HEK293 (cell line): ENCODE data around the gene ARID3B.

Experiments
- EGR2 ChIP-seq: fragments of 450-650 bp; formaldehyde crosslinking; IDR thresholded peaks from 2 replicates; pipeline ENCODE4 v1.5.1; 2016; ENCODE audit warnings: low read depth, missing biosample characterization, missing genetic modification characterization
- GFI1B ChIP-seq: fragments of 450-650 bp; formaldehyde crosslinking; IDR thresholded peaks from 2 replicates; pipeline ENCODE4 v1.5.1; 2016; ENCODE audit warnings: missing biosample characterization, missing genetic modification characterization
- GLI2 ChIP-seq: fragments of 450-650 bp; formaldehyde crosslinking; IDR thresholded peaks from 2 replicates; pipeline ENCODE4; 2017; ENCODE audit warnings: missing biosample characterization, missing genetic modification characterization, low read depth, borderline replicate concordance
- HIC1 ChIP-seq: fragments of 450-650 bp; formaldehyde crosslinking; IDR thresholded peaks from 2 replicates; pipeline ENCODE4 v1.5.1; 2016; ENCODE audit warnings: missing biosample characterization, missing genetic modification characterization
- KLF16 ChIP-seq: fragments of 450-650 bp; formaldehyde crosslinking; IDR thresholded peaks from 2 replicates; pipeline ENCODE4 v1.5.1; 2017; ENCODE audit warnings: missing biosample characterization, missing genetic modification characterization
- KLF8 ChIP-seq: fragments of 450-650 bp; formaldehyde crosslinking; IDR thresholded peaks from 2 replicates; pipeline ENCODE4 v1.5.1; 2016; ENCODE audit warnings: missing biosample characterization, missing genetic modification characterization
- MEIS1 ChIP-seq: sonication (generic); formaldehyde crosslinking; IDR thresholded peaks from 2 replicates; pipeline ENCODE4 v1.8.1; 2022; ENCODE audit warnings: missing genetic modification reagents, mild to moderate bottlenecking, borderline replicate concordance
- OSR2 ChIP-seq: fragments of 450-650 bp; formaldehyde crosslinking; IDR thresholded peaks from 2 replicates; pipeline ENCODE4 v1.5.1; 2016; ENCODE audit warnings: missing biosample characterization, missing genetic modification characterization
- OVOL3 ChIP-seq: fragments of 450-650 bp; formaldehyde crosslinking; IDR thresholded peaks from 2 replicates; pipeline ENCODE4 v1.5.1; 2016; ENCODE audit warnings: missing biosample characterization, missing genetic modification characterization
- REST ChIP-seq: fragments of 450-650 bp; formaldehyde crosslinking; IDR thresholded peaks from 2 replicates; pipeline ENCODE4 v1.5.1; 2016; ENCODE audit warnings: missing biosample characterization, missing genetic modification characterization
- YY2 ChIP-seq: fragments of 450-650 bp; formaldehyde crosslinking; IDR thresholded peaks from 2 replicates; pipeline ENCODE4 v1.5.1; 2016; ENCODE audit warnings: missing biosample characterization, missing genetic modification characterization
- ZNF112 ChIP-seq: fragments of 450-650 bp; formaldehyde crosslinking; IDR thresholded peaks from 2 replicates; pipeline ENCODE4 v1.5.0; 2017; ENCODE audit warnings: missing biosample characterization, missing genetic modification characterization
- ZNF114 ChIP-seq: fragments of 450-650 bp; formaldehyde crosslinking; IDR thresholded peaks from 2 replicates; pipeline ENCODE4 v1.5.0; 2017; ENCODE audit warnings: missing biosample characterization, missing genetic modification characterization
- ZNF140 ChIP-seq: fragments of 450-650 bp; formaldehyde crosslinking; IDR thresholded peaks from 2 replicates; pipeline ENCODE4 v1.5.1; 2016; ENCODE audit warnings: missing biosample characterization, missing genetic modification characterization
- ZNF174 ChIP-seq: fragments of 450-650 bp; formaldehyde crosslinking; IDR thresholded peaks from 2 replicates; pipeline ENCODE4 v1.5.0; 2017; ENCODE audit warnings: missing biosample characterization, mild to moderate bottlenecking, missing genetic modification characterization
- ZNF175 ChIP-seq: fragments of 450-650 bp; formaldehyde crosslinking; IDR thresholded peaks from 2 replicates; pipeline ENCODE4 v1.5.1; 2016; ENCODE audit warnings: missing biosample characterization, missing genetic modification characterization
- ZNF2 ChIP-seq: fragments of 450-650 bp; formaldehyde crosslinking; IDR thresholded peaks from 2 replicates; pipeline ENCODE4 v1.5.1; 2016; ENCODE audit warnings: missing biosample characterization, missing genetic modification characterization
- ZNF202 ChIP-seq: fragments of 450-650 bp; formaldehyde crosslinking; IDR thresholded peaks from 2 replicates; pipeline ENCODE4 v1.5.1; 2016; ENCODE audit warnings: missing biosample characterization, missing genetic modification characterization, borderline replicate concordance
- ZNF211 ChIP-seq: fragments of 450-650 bp; formaldehyde crosslinking; IDR thresholded peaks from 2 replicates; pipeline ENCODE4 v1.5.1; 2016; ENCODE audit warnings: low read depth, missing biosample characterization, missing genetic modification characterization
- ZNF266 ChIP-seq: fragments of 450-650 bp; formaldehyde crosslinking; IDR thresholded peaks from 2 replicates; pipeline ENCODE4 v1.5.1; 2016; ENCODE audit warnings: missing biosample characterization, missing genetic modification characterization, low read depth
- ZNF423 ChIP-seq: fragments of 450-650 bp; formaldehyde crosslinking; IDR thresholded peaks from 2 replicates; pipeline ENCODE4 v1.5.1; 2016; ENCODE audit warnings: missing biosample characterization, missing genetic modification characterization
- ZNF48 ChIP-seq: fragments of 450-650 bp; formaldehyde crosslinking; IDR thresholded peaks from 2 replicates; pipeline ENCODE4 v1.5.1; 2016; ENCODE audit warnings: missing biosample characterization, missing genetic modification characterization
- ZNF510 ChIP-seq: fragments of 450-650 bp; formaldehyde crosslinking; IDR thresholded peaks from 2 replicates; pipeline ENCODE4 v1.5.1; 2018; ENCODE audit warnings: mild to moderate bottlenecking, missing genetic modification characterization, missing biosample characterization; ENCODE audit not compliant: insufficient replicate concordance
- ZNF623 ChIP-seq: fragments of 450-650 bp; formaldehyde crosslinking; IDR thresholded peaks from 2 replicates; pipeline ENCODE4 v1.5.1; 2016; ENCODE audit warnings: missing biosample characterization, missing genetic modification characterization
- ZNF664 ChIP-seq: fragments of 450-650 bp; formaldehyde crosslinking; IDR thresholded peaks from 2 replicates; pipeline ENCODE4 v1.5.1; 2016; ENCODE audit warnings: missing biosample characterization, missing genetic modification characterization
- TF ChIP-seq, protein P1 (sequence below): fragments of 450-650 bp; formaldehyde crosslinking; IDR thresholded peaks from 2 replicates; pipeline ENCODE4 v1.5.1; 2017; ENCODE audit warnings: missing biosample characterization, missing genetic modification characterization
- TF ChIP-seq, protein P2 (sequence below): fragments of 450-650 bp; formaldehyde crosslinking; IDR thresholded peaks from 2 replicates; pipeline ENCODE4 v1.5.1; 2016; ENCODE audit warnings: missing biosample characterization, missing genetic modification characterization
- TF ChIP-seq, protein P3 (sequence below): fragments of 450-650 bp; formaldehyde crosslinking; IDR thresholded peaks from 2 replicates; pipeline ENCODE4 v1.5.1; 2016; ENCODE audit warnings: missing biosample characterization, missing genetic modification characterization
- TF ChIP-seq, protein P4 (sequence below): fragments of 450-650 bp; formaldehyde crosslinking; IDR thresholded peaks from 2 replicates; pipeline ENCODE4 v1.5.1; 2016; ENCODE audit warnings: missing biosample characterization, missing genetic modification characterization

Gene ARID3B

DNA sequence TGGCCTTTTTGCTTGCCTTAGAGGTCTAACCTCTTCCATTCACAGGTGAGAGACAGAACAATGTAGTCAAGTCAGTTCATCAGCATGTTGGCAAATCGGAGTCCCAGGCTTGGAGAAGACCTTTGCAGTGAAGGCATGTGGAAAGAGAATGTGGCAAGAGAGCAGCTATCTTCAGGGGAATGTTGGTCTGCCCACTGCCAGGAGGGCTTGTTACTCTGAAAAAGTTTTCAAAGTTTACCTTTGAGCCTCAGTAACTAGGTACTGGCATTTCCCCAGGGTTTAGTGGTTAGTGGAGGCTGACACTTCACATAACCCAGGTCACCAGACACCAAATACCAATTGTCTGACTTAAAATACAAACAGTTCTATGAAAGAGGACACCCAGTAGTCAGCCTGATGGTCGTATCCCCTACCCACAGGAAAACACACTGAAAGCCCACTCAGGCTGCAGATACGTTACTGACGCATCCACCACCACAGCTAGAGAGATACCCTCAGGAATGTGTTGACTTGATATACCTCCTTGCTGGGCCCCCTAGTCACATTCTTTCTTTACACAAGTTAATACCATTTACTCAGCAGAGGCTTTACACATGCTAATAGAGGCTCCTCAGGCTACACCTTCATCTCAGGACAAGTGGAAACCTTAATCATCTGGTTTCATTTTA, 9.7 kb upstream of the ARID3B start (continued):
- no peak for TF ChIP-seq REST (tag by site-specific recombination)
- TF ChIP-seq KLF16 (tag by site-specific recombination) = no peak
- TF ChIP-seq MEIS1 (CRISPR knock-in tag) = no peak
- no peak for TF ChIP-seq ZNF2 (tag by site-specific recombination)
- TF ChIP-seq OSR2 = peak; percentile 70
- no peak for TF ChIP-seq ZNF174 (tag by site-specific recombination)
- TF ChIP-seq, protein P1, sequence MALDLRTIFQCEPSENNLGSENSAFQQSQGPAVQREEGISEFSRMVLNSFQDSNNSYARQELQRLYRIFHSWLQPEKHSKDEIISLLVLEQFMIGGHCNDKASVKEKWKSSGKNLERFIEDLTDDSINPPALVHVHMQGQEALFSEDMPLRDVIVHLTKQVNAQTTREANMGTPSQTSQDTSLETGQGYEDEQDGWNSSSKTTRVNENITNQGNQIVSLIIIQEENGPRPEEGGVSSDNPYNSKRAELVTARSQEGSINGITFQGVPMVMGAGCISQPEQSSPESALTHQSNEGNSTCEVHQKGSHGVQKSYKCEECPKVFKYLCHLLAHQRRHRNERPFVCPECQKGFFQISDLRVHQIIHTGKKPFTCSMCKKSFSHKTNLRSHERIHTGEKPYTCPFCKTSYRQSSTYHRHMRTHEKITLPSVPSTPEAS = no peak
- TF ChIP-seq YY2 (tag by site-specific recombination) = no peak
- no peak for TF ChIP-seq ZNF114 (tag by site-specific recombination)
- TF ChIP-seq ZNF211 (tag by site-specific recombination) = no peak
- TF ChIP-seq HIC1 (tag by site-specific recombination) = no peak
- TF ChIP-seq ZNF423 (tag by site-specific recombination) = no peak
- TF ChIP-seq ZNF202 (tag by site-specific recombination) = no peak
- no peak for TF ChIP-seq ZNF175 (tag by site-specific recombination)
- no peak for TF ChIP-seq ZNF664 (tag by site-specific recombination)
- 0 out of 2 replicates have a peak, but pooled peaks have one; percentile 35 for TF ChIP-seq KLF8 (tag by site-specific recombination)
- TF ChIP-seq GFI1B = no peak
- no peak for TF ChIP-seq ZNF623 (tag by site-specific recombination)
- TF ChIP-seq ZNF140 (tag by site-specific recombination) = no peak
- TF ChIP-seq, protein P2, sequence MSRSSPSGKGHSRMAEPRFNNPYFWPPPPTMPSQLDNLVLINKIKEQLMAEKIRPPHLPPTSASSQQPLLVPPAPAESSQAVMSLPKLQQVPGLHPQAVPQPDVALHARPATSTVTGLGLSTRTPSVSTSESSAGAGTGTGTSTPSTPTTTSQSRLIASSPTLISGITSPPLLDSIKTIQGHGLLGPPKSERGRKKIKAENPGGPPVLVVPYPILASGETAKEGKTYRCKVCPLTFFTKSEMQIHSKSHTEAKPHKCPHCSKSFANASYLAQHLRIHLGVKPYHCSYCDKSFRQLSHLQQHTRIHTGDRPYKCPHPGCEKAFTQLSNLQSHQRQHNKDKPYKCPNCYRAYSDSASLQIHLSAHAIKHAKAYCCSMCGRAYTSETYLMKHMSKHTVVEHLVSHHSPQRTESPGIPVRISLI (tag by site-specific recombination) = 0 out of 2 replicates have a peak, but pooled peaks have one; percentile 13
- TF ChIP-seq OVOL3 = no peak
- no peak for TF ChIP-seq GLI2
- no peak for TF ChIP-seq ZNF112 (tag by site-specific recombination)
- no peak for TF ChIP-seq ZNF48 (tag by site-specific recombination)
- no peak for TF ChIP-seq ZNF510 (tag by site-specific recombination)
- TF ChIP-seq, protein P3, sequence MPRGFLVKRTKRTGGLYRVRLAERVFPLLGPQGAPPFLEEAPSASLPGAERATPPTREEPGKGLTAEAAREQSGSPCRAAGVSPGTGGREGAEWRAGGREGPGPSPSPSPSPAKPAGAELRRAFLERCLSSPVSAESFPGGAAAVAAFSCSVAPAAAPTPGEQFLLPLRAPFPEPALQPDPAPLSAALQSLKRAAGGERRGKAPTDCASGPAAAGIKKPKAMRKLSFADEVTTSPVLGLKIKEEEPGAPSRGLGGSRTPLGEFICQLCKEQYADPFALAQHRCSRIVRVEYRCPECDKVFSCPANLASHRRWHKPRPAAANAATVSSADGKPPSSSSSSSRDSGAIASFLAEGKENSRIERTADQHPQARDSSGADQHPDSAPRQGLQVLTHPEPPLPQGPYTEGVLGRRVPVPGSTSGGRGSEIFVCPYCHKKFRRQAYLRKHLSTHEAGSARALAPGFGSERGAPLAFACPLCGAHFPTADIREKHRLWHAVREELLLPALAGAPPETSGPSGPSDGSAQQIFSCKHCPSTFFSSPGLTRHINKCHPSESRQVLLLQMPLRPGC (tag by site-specific recombination) = no peak
- TF ChIP-seq ZNF266 = no peak
- TF ChIP-seq, protein P4, sequence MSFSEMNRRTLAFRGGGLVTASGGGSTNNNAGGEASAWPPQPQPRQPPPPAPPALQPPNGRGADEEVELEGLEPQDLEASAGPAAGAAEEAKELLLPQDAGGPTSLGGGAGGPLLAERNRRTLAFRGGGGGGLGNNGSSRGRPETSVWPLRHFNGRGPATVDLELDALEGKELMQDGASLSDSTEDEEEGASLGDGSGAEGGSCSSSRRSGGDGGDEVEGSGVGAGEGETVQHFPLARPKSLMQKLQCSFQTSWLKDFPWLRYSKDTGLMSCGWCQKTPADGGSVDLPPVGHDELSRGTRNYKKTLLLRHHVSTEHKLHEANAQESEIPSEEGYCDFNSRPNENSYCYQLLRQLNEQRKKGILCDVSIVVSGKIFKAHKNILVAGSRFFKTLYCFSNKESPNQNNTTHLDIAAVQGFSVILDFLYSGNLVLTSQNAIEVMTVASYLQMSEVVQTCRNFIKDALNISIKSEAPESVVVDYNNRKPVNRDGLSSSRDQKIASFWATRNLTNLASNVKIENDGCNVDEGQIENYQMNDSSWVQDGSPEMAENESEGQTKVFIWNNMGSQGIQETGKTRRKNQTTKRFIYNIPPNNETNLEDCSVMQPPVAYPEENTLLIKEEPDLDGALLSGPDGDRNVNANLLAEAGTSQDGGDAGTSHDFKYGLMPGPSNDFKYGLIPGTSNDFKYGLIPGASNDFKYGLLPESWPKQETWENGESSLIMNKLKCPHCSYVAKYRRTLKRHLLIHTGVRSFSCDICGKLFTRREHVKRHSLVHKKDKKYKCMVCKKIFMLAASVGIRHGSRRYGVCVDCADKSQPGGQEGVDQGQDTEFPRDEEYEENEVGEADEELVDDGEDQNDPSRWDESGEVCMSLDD (tag by site-specific recombination) = no peak
- peak; percentile 91 for TF ChIP-seq EGR2 (tag by site-specific recombination)
